Smooth muscle cell (in vitro differentiated cells): Measurements from ENCODE around the gene SYPL2. TPM values are rescaled to one million over a fixed set of nuclear protein-coding genes. Genes with fewer than 3 reads are reported as not detected.
A peak's percentile ranks its signal among the peaks of the same experiment; 100 is the strongest.

ENCODE experiments used
- DNase-seq: peaks from one replicate; lab custom pipeline; 2025; ENCODE audit not compliant: unreplicated experiment; lab: John Stamatoyannopoulos, UW
- H2AFZ ChIP-seq: fragments of 200-600 bp; sonication (generic); 2 replicates; pipeline ENCODE4 v1.6.0; 2016; ENCODE audit warnings: antibody characterized with exemption, low read depth, mild to moderate bottlenecking
- H3F3A ChIP-seq: fragments of 200-600 bp; sonication (generic); 2 replicates; pipeline ENCODE4 v1.6.0; 2017; ENCODE audit warnings: antibody characterized with exemption, low read depth
- H3K27ac ChIP-seq: fragments of 200-600 bp; sonication (generic); 2 replicates; pipeline ENCODE4 v1.5.1; 2016; ENCODE audit warnings: low read depth, mild to moderate bottlenecking
- H3K27me3 ChIP-seq: fragments of 200-600 bp; sonication (generic); 2 replicates; pipeline ENCODE4 v1.6.1; 2016; ENCODE audit warnings: low read depth, mild to moderate bottlenecking
- H3K36me3 ChIP-seq: fragments of 200-600 bp; sonication (generic); 2 replicates; pipeline ENCODE4 v1.5.1; 2016; ENCODE audit warnings: low read depth
- H3K4me1 ChIP-seq: fragments of 200-600 bp; sonication (generic); 2 replicates; pipeline ENCODE4 v1.5.1; 2016; ENCODE audit warnings: low read depth
- H3K4me2 ChIP-seq: fragments of 200-600 bp; sonication (generic); 2 replicates; pipeline ENCODE4 v1.6.0; 2016; ENCODE audit warnings: mild to moderate bottlenecking
- H3K4me3 ChIP-seq: fragments of 200-600 bp; sonication (generic); 2 replicates; pipeline ENCODE4 v1.5.1; 2016; ENCODE audit warnings: mild to moderate bottlenecking
- H3K79me2 ChIP-seq: fragments of 200-600 bp; sonication (generic); 2 replicates; pipeline ENCODE4 v1.6.0; 2016; ENCODE audit warnings: low read depth, mild to moderate bottlenecking
- H3K9ac ChIP-seq: fragments of 200-600 bp; sonication (generic); 2 replicates; pipeline ENCODE4 v1.6.0; 2016; ENCODE audit warnings: low read depth
- H3K9me3 ChIP-seq: fragments of 200-600 bp; sonication (generic); replicated peaks from 2 replicates; pipeline ENCODE4 v1.5.1; 2016; ENCODE audit warnings: low read depth
- H4K20me1 ChIP-seq: fragments of 200-600 bp; sonication (generic); 2 replicates; pipeline ENCODE4 v1.6.0; 2016; ENCODE audit warnings: low read depth
- WGBS: methylation state at CpG from one replicate; pipeline ENCODE4 v1.1.7; 2016; ENCODE audit warnings: low lambda C conversion rate; 5-methylcytosine and 5-hydroxymethylcytosine counted together
- polyA plus RNA-seq: library from polyadenylated mRNA; unstranded; fragments of >200 nt; fragmentation: Nextera tagmentation; extraction: Ambion mirVana; gene quantifications from 2 replicates; pipeline ENCODE4 v1.2.1, GENCODE V29; 2016
- total RNA-seq: library from RNA; depleted of rRNA; stranded (reverse); fragments of >200 nt; gene quantifications from 2 replicates; pipeline ENCODE4 v1.2.3, GENCODE V29; 2014
- TF ChIP-seq, protein P1 (sequence below): fragments of 200-600 bp; sonication (generic); IDR thresholded peaks from 2 replicates; pipeline ENCODE4 v1.5.1; 2017; ENCODE audit warnings: borderline replicate concordance, mild to moderate bottlenecking, antibody characterized with exemption; ENCODE audit not compliant: insufficient read depth, poor library complexity, severe bottlenecking

SYPL2 gene
- total and polyA plus RNA-seq, 2 experiments from 2014 or later: not detected

DNA sequence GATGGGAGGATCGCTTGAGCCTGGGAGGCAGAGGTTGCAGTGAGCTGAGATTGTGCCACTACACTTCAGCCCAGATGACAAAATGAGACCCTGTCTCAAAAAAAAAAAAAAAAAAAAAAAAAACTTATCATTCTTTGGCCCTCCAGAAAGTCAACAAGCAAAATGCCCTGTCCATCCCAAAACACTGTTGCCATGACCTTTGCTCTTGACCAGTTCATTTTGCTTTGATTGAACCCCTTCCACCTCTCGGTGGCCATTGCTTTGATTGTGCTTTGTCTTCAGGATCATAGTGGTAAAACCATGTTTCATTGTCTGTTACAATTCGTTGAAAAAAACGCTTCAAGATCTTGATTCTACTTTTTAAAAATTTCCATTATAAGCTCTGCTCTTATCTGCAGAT, 8.5 kb upstream of the SYPL2 start:
- H3K9ac ChIP-seq: no peak overlapping the region
- peaks cover 4% of the 10 kb centered on the region for H3K9me3 ChIP-seq
- no peaks in the 10 kb centered on the region for H3F3A ChIP-seq
- no peak overlapping the region for H2AFZ ChIP-seq
- 95% methylated on average over 4 of the region's 4 CpGs for WGBS
- no peak for DNase-seq
- no peaks in the 10 kb centered on the region for H3K79me2 ChIP-seq
- no peaks in the 10 kb centered on the region for H3K36me3 ChIP-seq
- TF ChIP-seq, protein P1, sequence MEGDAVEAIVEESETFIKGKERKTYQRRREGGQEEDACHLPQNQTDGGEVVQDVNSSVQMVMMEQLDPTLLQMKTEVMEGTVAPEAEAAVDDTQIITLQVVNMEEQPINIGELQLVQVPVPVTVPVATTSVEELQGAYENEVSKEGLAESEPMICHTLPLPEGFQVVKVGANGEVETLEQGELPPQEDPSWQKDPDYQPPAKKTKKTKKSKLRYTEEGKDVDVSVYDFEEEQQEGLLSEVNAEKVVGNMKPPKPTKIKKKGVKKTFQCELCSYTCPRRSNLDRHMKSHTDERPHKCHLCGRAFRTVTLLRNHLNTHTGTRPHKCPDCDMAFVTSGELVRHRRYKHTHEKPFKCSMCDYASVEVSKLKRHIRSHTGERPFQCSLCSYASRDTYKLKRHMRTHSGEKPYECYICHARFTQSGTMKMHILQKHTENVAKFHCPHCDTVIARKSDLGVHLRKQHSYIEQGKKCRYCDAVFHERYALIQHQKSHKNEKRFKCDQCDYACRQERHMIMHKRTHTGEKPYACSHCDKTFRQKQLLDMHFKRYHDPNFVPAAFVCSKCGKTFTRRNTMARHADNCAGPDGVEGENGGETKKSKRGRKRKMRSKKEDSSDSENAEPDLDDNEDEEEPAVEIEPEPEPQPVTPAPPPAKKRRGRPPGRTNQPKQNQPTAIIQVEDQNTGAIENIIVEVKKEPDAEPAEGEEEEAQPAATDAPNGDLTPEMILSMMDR: no peak
- no peak overlapping the region for H3K4me3 ChIP-seq
- H3K4me2 ChIP-seq: no peak overlapping the region
- no peaks in the 10 kb centered on the region for H3K4me1 ChIP-seq
- peaks cover 10% of the 10 kb centered on the region for H3K27me3 ChIP-seq
- H3K27ac ChIP-seq: no peak overlapping the region
- H4K20me1 ChIP-seq: no peaks in the 10 kb centered on the region

DNA sequence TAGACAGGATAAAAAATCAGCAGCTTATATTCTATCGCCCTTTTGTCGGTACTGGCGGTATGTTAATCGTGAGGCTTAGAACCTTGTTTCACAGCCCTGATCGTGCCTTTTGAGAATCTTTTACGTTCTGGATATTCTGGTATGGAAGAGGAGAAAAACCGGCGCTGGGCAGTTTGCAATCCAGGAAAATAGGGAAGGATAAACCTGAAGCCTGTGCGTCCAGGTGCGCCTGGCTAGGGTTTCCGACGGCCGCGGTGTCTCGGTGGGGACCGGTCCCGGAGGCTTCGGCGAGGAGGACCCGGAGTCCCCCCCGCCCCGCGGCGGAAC, 258 bp upstream of the SYPL2 start:
- H3K27me3 ChIP-seq: peaks cover 91% of the 10 kb centered on the region
- H3K9me3 ChIP-seq: no peaks in the 10 kb centered on the region
- DNase-seq: no peak
- H3K4me2 ChIP-seq: peak overlapping the region; percentile 91
- no peaks in the 10 kb centered on the region for H3K79me2 ChIP-seq
- TF ChIP-seq, protein P1: no peak
- no peak overlapping the region for H3K9ac ChIP-seq
- WGBS: 5% methylated on average over 17 of the region's 24 CpGs
- no peaks in the 10 kb centered on the region for H4K20me1 ChIP-seq
- peak overlapping the region; percentile 81 for H2AFZ ChIP-seq
- H3K27ac ChIP-seq: no peak overlapping the region
- H3F3A ChIP-seq: no peaks in the 10 kb centered on the region
- H3K4me3 ChIP-seq: peak overlapping the region; percentile 50
- no peaks in the 10 kb centered on the region for H3K36me3 ChIP-seq
- H3K4me1 ChIP-seq: peaks cover 4% of the 10 kb centered on the region

DNA sequence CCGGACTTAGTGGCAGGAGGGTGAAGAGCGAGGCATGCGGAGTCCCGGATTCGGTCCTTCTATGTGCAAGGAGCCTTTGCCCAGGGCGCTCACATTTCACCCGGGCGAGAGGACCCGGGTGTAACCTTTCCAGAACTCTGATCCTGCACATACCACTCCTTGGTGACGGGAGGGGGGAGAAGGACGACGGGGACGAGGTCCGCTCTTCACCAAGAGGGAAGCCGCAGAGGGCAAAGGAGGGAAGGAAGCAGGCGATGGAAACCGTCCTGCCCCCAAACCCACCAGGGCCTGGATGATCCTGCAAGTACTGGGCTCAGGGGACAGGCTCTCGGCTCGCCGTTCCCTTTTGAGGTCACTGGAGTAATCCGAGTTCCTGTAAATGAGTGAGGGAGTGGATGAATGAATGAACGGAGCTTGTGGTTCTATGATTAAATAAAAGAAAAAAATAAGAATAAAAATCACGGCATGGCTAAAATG, 993 bp downstream of the SYPL2 start:
- no peaks in the 10 kb centered on the region for H4K20me1 ChIP-seq
- H3K4me1 ChIP-seq: peaks cover 4% of the 10 kb centered on the region
- H3K9me3 ChIP-seq: no peaks in the 10 kb centered on the region
- TF ChIP-seq, protein P1: no peak
- H3K9ac ChIP-seq: no peak overlapping the region
- no peak overlapping the region for H2AFZ ChIP-seq
- no peaks in the 10 kb centered on the region for H3K79me2 ChIP-seq
- H3K4me2 ChIP-seq: peak overlapping the region; percentile 91
- no peak for DNase-seq
- H3K27ac ChIP-seq: no peak overlapping the region
- H3K4me3 ChIP-seq: peak overlapping the region; percentile 50
- H3F3A ChIP-seq: no peaks in the 10 kb centered on the region
- H3K27me3 ChIP-seq: peaks cover 92% of the 10 kb centered on the region
- no peaks in the 10 kb centered on the region for H3K36me3 ChIP-seq
- WGBS: 15% methylated on average over 23 of the region's 23 CpGs

DNA sequence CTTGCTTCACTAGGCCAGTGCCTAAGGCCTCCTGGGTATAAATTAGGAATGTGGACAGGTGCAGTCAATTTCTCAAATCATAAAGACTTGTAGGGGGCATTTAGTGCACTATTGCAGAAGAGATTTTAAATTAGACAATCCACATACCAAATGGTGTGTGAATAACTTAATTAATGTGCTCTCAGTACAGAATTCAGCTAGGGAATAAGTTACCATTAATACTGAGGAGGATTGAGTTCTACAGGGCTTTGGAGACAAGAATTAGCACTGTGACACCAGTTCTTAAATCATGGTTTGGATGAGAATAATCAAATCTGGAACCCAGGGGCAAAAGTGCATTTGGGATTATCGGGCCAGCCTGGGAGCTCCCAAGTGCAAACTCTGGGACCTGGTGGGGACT, 1.7 kb downstream of the SYPL2 start:
- Histone ChIP-seq H3K36me3 (no peaks in the 10 kb centered on the region), H4K20me1 (no peaks in the 10 kb centered on the region), H2AFZ (no peak overlapping the region), H3K4me2 (no peak overlapping the region), H3K79me2 (no peaks in the 10 kb centered on the region), H3K9me3 (no peaks in the 10 kb centered on the region), H3K27me3 (peaks cover 93% of the 10 kb centered on the region), H3F3A (no peaks in the 10 kb centered on the region), H3K27ac (no peak overlapping the region), H3K9ac (no peak overlapping the region), H3K4me1 (peaks cover 4% of the 10 kb centered on the region), H3K4me3 (no peak overlapping the region)
- DNase-seq: no peak
- WGBS: 81% methylated on average over 1 of the region's 1 CpG
- TF ChIP-seq, protein P1: no peak
